Activated naive CD4-positive, alpha-beta T cell treated with anti-CD3 and anti-CD28 coated beads, Interleukin-2, amount 50 U/mL, for 72 hours (primary cell): ENCODE measurements around the gene PRSS36. TPM values are rescaled to one million over a fixed set of nuclear protein-coding genes. Genes with fewer than 3 reads are reported as not detected.

ENCODE experiments used
- ATAC-seq, 2 donors: fragments of 150-1000 bp; cut with Tn5 transposase; 2 replicates each; pipeline ENCODE4 v1.10.0; 2021; ENCODE audit warnings: mild to moderate bottlenecking in 2 of 2, moderate library complexity in 2 of 2
- DNase-seq, 2 donors: peaks; one replicate each; pipeline ENCODE4 v3.0.0; 2021 to 2022; ENCODE audit warnings: low spot score in 2 of 2
- H3K27ac Mint-ChIP-seq, 2 donors: one replicate each; pipeline ENCODE4 v1.8.0; 2022; ENCODE audit warnings: mild to moderate bottlenecking in 2 of 2, mixed read lengths in 2 of 2
- H3K36me3 Mint-ChIP-seq, 2 donors: one replicate each; pipeline ENCODE4 v1.8.0; 2022; ENCODE audit warnings: mixed read lengths in 2 of 2
- H3K9me3 Mint-ChIP-seq, 2 donors: one replicate each; pipeline ENCODE4 v1.8.0; 2022; ENCODE audit warnings: mixed read lengths in 2 of 2
- total RNA-seq, 2 donors: library from RNA; stranded (reverse); gene quantifications; one replicate each; pipeline ENCODE4 v1.2.3, GENCODE V29; 2022

Gene PRSS36
- total RNA-seq, 2 donors from 2014 or later = 1.0 to 1.1 TPM

GRCh38 chr16:31118223-31119155 lies 31.4 kb downstream of the PRSS36 start:
- H3K27ac Mint-ChIP-seq = peak overlapping the region; percentile 91 to 95
- no peak for ATAC-seq
- H3K36me3 Mint-ChIP-seq = peaks cover 15 to 21% of the 10 kb centered on the region in 2 donors
- no peaks in the 10 kb centered on the region for H3K9me3 Mint-ChIP-seq
- no peak for DNase-seq

- H3K36me3 Mint-ChIP-seq = peaks cover 15 to 21% of the 10 kb centered on the region in 2 donors
- H3K9me3 Mint-ChIP-seq = no peaks in the 10 kb centered on the region
- ATAC-seq (peak; percentile 95), DNase-seq (peak; percentile 95 to 98)
- H3K27ac Mint-ChIP-seq = peak within 1 kb of the TSS; percentile 91 to 95
Measured at GRCh38 chr16:31117384-31118222, 32.3 kb downstream of the PRSS36 start, which contains the start of gene KAT8. TSS of gene KAT8 (plus strand) at chr16:31117664. CDS start at chr16:31117682, 18 bp downstream.

GRCh38 chr16:31114468-31114867 lies 35.4 kb downstream of the PRSS36 start:
- H3K9me3 Mint-ChIP-seq = no peaks in the 10 kb centered on the region
- peak overlapping the region in 1 of 2 donors; percentile 88 for H3K27ac Mint-ChIP-seq
- DNase-seq = no peak
- ATAC-seq = no peak
- H3K36me3 Mint-ChIP-seq = peaks cover 13 to 17% of the 10 kb centered on the region in 2 donors

- H3K36me3 Mint-ChIP-seq = peaks cover 5 to 19% of the 10 kb centered on the region in 2 donors
- ATAC-seq = no peak
- DNase-seq = no peak
- no peaks in the 10 kb centered on the region for H3K9me3 Mint-ChIP-seq
- peak overlapping the region in 1 of 2 donors; percentile 75 for H3K27ac Mint-ChIP-seq
Measured at GRCh38 chr16:31113121-31114120, 36.4 kb downstream of the PRSS36 start.

- H3K9me3 Mint-ChIP-seq = no peaks in the 10 kb centered on the region
- DNase-seq (no peak), ATAC-seq (no peak)
- peaks cover 0 to 19% of the 10 kb centered on the region in 2 donors for H3K36me3 Mint-ChIP-seq
- no peak overlapping the region for H3K27ac Mint-ChIP-seq
Measured at GRCh38 chr16:31112711-31113110, 37.2 kb downstream of the PRSS36 start.

DNA sequence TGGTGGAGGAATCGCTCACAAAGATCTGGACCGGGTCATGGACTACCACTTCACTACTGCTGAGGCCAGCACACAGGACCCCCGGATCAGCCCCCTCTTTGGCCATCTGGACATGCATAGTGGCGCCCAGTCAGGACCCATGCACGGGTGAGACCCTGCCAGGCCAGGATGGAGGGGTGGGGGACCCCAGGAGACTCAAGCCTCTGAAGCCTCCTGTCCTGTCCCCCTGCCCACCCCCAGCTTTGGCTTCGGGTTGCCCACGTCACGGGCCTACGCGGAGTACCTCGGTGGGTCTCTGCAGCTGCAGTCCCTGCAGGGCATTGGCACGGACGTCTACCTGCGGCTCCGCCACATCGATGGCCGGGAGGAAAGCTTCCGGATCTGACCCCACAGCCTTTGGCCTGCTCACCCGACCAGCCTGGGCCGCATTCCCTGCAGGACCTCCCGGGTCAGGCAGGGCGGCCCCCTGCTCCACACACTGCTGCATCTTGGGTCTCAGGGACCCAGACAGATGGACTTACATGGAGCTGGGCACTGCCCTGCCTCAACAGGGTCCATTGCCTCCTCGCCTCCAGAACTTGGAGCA lies 37.9 kb downstream of the PRSS36 start:
- no peak for ATAC-seq
- Mint-ChIP-seq H3K9me3 (no peaks in the 10 kb centered on the region), H3K36me3 (peaks cover 0 to 19% of the 10 kb centered on the region in 2 donors), H3K27ac (no peak overlapping the region)
- DNase-seq = no peak

GRCh38 chr16:31110106-31111034 lies 39.5 kb downstream of the PRSS36 start:
- no peak for DNase-seq
- no peaks in the 10 kb centered on the region for H3K9me3 Mint-ChIP-seq
- H3K27ac Mint-ChIP-seq = peak overlapping the region in 1 of 2 donors; percentile 50
- peaks cover 0 to 14% of the 10 kb centered on the region in 2 donors for H3K36me3 Mint-ChIP-seq
- ATAC-seq = no peak

GRCh38 chr16:31109622-31110021 lies 40.2 kb downstream of the PRSS36 start:
- Mint-ChIP-seq H3K36me3 (peaks cover 0 to 14% of the 10 kb centered on the region in 2 donors), H3K9me3 (no peaks in the 10 kb centered on the region), H3K27ac (peak overlapping the region in 1 of 2 donors; percentile 88)
- DNase-seq (no peak), ATAC-seq (no peak)

GRCh38 chr16:31108794-31109558 lies 40.9 kb downstream of the PRSS36 start:
- H3K36me3 Mint-ChIP-seq = peaks cover 0 to 14% of the 10 kb centered on the region in 2 donors
- peak overlapping the region in 1 of 2 donors; percentile 88 for H3K27ac Mint-ChIP-seq
- no peaks in the 10 kb centered on the region for H3K9me3 Mint-ChIP-seq
- ATAC-seq = no peak
- DNase-seq = no peak

- peak; percentile 76 for DNase-seq
- Mint-ChIP-seq H3K27ac (peak within 1 kb of the TSS; percentile 94), H3K9me3 (no peaks in the 10 kb centered on the region), H3K36me3 (peaks cover 0 to 14% of the 10 kb centered on the region in 2 donors)
- ATAC-seq = peak; percentile 76 to 84
Measured at GRCh38 chr16:31108035-31108793, 41.7 kb downstream of the PRSS36 start, which contains the start of gene BCKDK. TSS of gene BCKDK (plus strand) at chr16:31108386. CDS start at chr16:31109224, 838 bp downstream.

- ATAC-seq = peak; percentile 81 to 89
- H3K9me3 Mint-ChIP-seq = no peaks in the 10 kb centered on the region
- DNase-seq = peak in 1 of 2 donors; percentile 53
- peaks cover 0 to 14% of the 10 kb centered on the region in 2 donors for H3K36me3 Mint-ChIP-seq
- H3K27ac Mint-ChIP-seq = peak overlapping the region; percentile 94
Measured at GRCh38 chr16:31107465-31107867, 42.4 kb downstream of the PRSS36 start.

DNA sequence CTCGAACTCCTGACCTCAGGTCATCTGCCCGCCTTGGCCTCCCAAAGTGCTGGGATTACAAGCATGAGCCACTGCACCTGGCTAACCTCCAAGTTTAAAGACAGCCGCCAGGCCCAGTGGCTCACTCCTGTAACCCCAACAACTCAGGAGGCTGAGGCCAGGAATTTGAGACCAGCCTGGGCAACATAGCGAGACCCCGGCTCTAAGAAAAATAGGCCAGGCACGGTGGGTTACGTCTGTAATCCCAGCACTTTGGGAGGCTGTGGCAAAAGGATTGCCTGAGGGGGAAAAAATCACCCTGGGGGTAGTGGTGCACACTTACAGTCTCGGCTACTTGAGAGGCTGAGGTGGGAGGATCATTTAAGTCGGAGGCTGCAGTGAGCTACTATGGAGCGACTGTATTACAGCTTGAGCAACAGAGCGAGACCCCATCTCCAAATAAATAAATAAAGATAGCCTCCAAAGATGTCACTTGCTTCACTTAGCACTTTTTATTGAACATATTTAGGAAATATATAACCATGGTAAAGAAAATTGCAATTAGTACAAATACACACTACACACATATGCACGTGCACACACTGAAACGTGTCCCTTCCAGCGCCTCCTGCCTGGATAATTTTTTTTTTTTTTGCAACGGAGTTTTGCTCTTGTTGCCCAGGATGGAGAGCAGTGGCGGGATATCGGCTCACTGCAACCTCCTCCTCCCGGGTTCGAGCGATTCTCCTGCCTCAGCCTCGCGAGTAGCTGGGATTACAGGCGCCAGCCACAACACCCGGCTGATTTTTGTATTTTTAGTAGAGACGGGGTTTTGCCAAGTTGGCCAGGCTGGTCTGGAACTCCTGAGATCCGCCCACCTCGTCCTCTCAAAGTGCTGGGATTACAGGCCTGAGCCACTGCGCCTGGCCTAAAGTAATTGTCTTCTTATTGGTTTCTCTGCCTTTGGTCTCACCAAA lies 43.1 kb downstream of the PRSS36 start:
- Mint-ChIP-seq H3K36me3 (peaks cover 0 to 14% of the 10 kb centered on the region in 2 donors), H3K27ac (peak overlapping the region; percentile 94), H3K9me3 (no peaks in the 10 kb centered on the region)
- DNase-seq (no peak), ATAC-seq (no peak)
